ENCODE data around the gene CCNL1. TPM values are rescaled to one million over a fixed set of nuclear protein-coding genes. Genes with fewer than 3 reads are reported as not detected.

Gene CCNL1
- total RNA-seq, 1 donor from 2014 or later, result 172 TPM

DNA sequence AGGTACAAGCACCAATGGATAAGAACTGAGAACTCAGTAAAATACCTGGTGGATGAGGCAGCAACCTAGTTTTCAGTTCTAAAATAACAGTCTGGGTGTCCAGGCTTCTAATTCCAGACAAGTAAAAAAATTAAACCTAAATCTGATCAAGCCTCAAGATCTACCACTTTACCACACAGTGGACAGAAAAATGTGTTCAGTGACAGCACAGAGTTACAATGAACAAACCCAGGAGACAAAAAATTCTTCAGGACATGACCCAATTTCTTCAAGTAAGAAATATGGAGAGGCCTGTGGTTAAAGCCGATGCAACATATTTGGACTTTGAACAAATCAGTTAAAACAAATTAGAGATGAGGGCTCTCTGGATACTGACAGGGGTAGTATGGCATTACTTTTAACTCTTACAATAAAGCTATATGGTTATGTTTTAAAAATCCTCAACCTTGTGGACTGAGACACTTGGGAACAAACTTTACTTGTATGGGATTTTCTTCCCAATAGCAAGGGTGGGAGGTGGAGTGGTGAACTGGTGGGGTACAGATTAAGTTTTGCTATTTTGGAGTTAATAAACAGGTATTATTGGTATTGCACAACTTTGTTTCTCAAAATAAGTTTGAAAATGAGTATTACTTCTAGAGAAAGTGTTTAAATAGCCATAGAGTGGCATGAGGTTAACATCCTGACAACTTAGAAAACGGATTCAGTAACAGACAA lies 14.2 kb downstream of the CCNL1 start:
- DNase-seq (ENCODE audit: low spot score), result no peak

DNA sequence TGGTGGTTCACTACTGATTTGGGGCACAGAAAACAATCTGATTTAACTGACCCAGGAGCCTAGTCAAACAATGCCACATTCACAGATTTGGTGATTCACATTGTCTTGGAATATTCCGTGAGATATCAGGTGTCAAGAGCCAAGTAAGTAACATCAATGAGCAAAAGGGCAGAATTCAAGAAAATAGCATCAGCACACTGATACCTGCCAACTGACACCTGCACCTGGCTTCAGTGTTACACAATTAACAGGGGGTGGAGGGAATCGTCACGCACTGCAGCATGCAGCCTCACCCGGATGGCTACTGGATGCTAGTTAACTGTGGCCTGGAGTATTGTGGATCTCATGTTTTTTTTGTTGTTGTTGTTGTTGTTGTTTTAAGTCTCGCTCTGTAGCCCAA lies 17.6 kb downstream of the CCNL1 start:
- no peak for DNase-seq (ENCODE audit: low spot score)

DNA sequence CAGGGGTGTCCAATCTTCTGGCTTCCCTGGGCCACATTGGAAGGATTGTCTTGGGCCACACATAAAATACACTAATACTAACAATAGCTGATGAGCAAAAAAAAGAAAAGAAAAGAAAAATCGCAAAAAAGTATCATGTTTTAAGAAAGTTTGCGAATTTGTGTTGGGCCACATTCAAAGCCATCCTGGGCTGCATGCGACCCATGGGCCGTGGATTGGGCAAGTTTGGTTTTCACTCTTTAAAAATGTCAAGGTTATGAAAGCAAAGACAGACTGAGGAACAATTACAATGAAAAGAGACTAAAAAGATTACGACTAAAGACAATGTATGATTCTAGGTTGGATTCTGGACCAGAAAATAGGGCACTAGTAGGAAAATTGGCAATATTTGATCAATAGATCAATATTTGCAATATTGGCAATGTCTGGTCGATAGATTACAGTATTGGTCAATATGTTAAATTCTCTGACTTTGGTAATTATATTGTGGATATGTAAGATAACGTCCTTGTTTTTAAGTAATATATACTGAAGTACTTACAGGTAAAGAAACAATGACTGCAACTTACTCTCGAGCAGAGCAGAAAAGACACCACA lies 19.9 kb downstream of the CCNL1 start:
- no peak for DNase-seq (ENCODE audit: low spot score)

DNA sequence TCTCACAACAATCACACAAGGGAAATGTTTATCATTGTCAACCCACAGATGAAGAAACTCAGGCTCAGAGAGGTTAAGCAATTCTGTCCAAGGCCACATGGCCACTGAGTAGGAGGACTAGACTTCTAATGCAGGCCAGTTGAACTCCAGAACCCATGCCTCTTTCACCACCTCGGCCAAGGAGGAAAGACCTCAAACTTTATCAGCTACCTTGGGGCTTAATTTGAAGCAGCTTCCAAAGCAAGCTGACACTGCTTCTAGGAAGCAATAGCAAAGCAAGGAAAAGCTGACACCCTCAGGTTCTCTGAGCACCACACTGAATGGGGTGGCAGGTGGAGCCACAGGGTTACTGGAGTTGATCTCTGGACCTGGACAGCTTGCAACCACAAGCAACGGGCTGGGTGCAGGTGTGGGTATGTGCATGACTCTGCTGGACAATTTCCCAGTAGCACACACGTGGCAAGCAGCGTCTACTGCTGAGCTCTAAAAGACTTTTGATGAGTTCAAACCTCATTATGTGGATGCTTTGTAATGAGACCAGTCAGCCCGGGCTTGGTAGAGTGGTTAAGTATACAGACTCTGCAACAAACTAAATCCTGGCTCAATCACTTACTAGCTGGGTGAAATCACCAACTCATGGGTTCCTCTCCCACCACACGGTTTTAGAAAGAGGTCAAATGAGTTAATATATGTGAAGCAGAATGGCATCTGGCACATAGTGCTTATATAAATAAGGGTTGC lies 23.1 kb downstream of the CCNL1 start:
- no peak for DNase-seq (ENCODE audit: low spot score)

DNA sequence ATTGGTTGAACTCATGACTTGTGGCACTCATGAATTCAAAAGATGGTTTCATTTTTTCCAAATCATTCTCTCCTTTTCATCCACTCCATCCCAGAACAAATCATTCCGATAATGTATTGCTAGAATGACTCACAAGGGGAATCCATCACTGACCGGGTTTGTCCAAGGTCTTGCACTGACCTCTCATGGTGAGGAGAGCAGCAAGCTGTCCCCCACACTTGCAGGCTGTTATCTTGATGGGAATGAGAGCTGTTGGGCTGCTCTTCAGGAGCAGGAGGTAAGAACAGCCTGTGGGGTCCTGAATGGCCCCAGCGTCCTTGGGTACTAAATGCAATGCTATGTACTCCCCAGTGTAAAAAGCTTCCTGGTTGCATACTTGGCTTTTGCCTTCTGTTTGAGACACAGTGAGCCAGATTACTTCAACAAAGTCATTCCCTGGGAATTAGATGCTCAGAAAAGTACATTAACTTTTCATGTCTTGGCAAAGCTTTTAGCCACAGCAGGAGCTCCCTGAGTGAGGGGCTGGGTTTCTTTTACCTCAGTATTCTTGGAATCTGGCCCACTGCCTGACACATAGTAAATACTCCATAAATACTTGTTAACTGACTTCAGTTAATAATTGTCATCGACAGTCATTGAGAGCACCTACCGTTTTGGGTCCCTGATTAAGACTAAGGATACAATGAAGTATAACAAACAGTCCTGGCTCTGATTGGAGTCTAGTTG lies 24.1 kb downstream of the CCNL1 start:
- DNase-seq (ENCODE audit: low spot score), result no peak

DNA sequence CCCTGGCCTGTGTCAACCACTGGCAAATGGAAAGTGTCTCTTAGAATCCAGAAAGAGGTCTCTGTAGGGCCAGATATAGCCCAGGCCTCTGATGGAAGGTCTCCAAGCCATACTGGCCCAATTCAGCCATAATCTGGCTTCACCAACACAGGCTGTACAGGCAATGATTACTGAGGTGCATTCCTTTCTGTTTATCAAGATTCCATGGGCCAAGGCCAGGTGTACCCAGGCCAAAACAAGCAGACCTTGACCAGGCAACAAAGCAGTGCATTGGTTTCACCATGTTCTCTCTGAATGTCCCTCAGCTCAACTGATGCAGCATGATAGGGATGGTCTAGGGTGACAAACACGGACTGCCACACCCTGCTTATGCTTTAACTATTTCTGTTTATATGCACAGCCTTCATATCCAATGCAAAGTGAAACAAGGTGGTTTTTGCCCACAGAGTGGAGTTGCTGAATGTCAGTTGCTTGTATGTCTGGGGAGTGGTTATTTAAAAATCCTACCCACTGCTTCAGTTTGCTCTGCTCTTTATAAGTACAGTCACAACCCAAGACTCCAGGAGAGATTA lies 25.2 kb downstream of the CCNL1 start:
- no peak for DNase-seq (ENCODE audit: low spot score)

DNA sequence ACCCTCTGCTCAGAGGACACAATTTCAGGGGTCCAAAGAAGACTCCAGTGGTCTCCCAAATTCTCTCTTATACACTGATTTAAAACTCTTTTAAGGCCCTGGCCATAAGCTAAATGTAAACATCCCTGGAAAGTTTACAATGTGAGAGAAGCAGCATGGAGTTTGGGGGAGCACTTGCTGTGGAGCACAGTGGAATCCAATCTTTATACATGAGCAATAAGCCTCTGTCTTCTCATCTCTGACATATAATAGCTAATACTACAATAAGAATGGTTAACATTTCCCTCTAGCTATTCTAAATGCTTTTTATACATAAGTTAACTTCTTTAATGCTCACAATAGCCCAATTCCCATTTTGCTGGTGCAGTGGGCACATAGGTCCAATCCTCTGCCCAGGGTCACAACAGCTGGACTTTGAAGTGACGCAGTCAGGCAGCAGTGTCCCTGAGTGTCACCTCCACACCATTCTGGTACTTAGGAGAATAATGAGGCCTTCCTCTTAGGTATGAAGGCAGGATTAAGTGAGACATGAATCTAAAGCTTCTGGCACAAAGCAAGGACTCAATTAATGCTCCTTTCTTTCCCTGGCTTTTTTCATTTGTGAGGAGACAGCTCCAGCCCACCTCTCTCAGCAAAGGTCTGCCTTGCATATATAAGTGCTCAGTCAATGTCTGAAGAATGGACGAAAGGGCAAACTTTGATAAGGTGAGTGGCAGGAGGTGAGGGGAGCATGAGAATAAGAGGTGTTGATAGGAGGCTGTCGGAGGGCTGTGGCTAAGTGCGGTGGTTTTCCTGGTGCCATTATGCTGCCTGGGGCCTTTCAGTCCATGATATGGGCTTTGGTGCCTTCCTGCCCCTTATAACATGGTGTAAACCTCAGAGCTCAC lies 26.3 kb downstream of the CCNL1 start:
- no peak for DNase-seq (ENCODE audit: low spot score)

DNA sequence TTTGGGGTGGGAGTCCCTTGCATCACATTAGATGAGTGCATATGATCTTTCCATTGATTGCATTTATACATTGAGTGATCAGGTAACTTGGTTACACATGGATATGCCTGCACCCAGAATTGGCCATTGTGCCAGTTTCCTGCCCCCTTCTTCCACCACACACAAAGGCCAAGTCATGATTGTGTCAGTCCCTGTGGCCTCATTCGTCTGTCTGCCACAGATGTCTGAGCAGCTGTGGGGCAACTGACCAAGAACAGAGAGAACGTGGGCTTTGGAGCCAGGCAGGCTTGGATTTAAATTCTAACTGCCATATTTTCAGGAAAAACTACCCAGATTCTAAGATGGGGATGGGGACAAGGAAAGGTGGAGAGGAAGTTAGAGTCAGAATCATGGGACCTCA lies 27.0 kb downstream of the CCNL1 start:
- DNase-seq (ENCODE audit: low spot score), result no peak

DNA sequence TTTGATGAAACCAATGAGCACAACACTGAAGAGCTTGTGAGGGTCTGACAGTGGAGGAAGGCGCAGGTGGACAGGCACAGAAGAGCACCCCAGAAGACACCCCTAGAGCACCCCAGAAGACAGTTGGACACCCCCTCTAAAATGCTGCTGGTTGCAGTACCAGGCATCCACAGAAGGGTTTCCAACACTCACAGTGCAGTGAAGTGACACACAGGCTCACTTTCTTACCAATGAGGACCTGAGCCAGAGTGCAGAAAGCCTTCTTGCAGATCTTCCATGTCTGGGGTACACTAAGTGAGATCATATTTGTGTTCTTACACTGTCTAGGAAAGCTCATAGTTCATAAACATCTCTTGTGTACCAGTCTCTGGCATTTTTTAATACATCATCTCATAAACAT lies 27.6 kb downstream of the CCNL1 start:
- DNase-seq (ENCODE audit: low spot score), result no peak

DNA sequence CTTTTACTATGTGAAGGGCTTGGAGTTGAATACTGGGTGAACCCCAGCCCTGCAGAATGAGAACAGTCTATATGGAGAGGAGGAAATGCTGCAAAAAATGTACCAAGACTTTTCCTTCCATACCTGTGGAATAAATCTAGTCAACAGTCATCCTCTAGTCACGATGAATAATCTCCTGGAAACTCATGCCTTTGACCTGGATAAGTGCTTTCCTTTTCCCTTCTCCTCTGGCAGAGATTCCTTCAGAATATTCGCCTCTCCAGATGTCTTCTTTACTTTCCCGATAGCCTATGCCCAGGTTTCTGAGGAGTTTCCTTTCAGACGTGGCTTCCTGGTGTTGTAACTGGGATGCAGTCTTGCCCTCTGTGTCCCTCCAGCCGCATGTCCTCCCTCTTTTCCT lies 28.1 kb downstream of the CCNL1 start:
- no peak for DNase-seq (ENCODE audit: low spot score)

DNA sequence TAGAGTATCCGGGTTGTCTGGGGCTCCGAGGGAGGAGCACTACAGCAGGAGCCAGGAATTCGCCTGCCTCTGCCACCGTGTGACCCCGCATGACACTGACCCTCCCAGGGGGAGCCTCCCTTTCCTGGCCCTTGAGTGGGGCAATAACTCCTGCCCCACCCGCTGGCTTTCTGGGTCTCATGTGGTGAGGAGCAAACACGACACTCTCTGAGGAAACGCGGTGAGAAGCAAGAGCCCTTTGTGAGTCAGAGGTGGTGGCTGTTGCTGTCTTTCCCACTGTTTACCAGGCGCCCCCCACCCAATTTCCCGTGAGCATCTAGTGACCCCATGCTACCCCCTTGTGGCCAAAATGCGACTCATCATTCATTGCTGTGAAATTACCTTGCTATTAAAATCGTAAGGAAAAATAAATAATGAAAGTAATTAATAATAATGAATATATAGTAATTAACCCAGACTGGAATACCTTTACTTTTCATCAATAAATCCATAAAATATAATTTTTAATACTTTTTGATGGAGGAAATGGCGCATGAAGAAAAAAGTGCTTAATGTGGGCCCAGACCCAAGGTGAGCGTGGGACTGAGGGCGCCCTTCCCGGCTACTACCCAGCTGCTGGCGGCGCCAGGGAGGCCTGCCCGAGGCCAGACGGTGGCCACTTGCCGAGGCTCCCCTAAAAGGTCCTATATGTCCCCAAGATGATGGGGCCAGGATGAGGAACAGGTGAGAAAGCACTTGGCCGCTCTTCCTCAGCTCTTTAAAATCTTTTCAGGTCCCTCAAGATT lies 29.3 kb downstream of the CCNL1 start:
- no peak for DNase-seq (ENCODE audit: low spot score)

DNA sequence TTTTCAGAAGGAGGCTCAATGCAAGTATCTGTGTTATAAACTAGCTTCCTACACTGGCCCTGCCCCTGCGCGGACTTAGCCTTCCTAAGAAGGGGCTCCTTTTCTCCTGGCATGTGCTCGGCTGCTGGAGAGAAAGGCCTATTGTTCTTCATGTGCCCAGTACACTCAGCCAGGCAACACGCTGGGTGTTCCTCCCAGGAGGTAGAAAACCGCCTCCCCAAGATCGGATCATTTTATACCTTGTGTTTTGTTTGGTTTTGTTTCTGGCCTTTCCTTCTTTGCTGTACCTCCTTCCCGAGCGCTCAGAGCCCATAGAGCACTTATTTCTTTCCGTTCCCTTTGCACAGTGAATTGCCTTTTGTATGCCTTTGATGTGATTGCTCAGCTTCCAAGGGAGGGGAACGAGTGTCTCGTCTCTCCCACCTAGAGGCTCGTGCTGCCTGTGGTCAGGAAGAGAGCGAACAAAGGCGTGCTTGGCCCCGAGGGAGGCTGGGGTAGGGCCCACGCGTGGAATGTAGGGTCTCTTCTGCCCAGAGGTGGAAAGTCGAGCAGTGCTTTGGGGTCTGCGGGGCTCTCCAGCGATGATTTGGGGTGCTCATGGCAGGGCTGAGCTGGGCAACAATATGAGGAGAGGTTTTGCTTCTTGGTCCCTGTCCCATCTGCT lies 30.0 kb downstream of the CCNL1 start:
- DNase-seq (ENCODE audit: low spot score), result no peak

DNA sequence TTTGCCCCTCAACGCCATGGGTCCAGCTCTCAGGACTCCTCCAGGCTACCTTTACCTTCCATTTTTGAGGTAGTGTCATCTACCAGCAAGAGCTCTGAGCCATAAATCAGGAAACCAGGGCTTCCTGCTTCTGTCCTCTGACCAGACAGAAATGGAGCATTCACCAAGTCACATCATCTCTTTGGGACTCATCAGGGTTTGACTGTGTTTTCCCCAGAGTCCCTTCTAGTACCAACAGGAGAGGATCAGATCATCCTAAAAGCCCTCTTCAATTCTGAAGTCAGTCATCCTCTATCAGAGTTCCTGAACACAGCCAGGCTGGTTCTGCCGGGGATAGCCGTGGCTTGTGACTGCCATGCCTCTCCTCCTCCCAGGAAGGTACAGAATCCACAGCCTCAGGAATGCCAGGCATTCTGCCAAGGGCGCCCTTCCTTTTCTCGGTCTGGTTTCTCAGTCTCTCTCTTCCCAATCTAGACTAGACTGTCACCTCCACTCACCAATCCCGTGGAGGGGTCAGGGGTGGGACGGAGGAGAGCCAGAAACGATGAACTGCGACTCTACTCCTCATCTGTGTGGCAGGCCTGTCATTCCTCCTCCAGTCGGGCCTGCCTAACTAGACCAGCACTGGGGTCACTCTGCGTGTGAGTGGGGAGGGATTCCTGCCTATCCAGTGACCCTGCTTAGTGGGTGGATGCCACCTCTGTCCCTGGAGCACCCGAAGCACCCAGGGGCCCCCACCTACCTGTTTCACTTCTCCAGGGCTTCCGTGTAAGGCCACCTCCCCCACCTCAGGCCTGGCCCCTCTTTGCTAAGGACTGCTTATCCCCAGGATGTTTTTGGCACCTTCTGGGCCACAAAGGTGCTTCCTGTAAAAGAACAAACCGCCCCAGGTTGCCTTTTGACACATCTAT lies 30.9 kb downstream of the CCNL1 start:
- no peak for DNase-seq (ENCODE audit: low spot score)

DNA sequence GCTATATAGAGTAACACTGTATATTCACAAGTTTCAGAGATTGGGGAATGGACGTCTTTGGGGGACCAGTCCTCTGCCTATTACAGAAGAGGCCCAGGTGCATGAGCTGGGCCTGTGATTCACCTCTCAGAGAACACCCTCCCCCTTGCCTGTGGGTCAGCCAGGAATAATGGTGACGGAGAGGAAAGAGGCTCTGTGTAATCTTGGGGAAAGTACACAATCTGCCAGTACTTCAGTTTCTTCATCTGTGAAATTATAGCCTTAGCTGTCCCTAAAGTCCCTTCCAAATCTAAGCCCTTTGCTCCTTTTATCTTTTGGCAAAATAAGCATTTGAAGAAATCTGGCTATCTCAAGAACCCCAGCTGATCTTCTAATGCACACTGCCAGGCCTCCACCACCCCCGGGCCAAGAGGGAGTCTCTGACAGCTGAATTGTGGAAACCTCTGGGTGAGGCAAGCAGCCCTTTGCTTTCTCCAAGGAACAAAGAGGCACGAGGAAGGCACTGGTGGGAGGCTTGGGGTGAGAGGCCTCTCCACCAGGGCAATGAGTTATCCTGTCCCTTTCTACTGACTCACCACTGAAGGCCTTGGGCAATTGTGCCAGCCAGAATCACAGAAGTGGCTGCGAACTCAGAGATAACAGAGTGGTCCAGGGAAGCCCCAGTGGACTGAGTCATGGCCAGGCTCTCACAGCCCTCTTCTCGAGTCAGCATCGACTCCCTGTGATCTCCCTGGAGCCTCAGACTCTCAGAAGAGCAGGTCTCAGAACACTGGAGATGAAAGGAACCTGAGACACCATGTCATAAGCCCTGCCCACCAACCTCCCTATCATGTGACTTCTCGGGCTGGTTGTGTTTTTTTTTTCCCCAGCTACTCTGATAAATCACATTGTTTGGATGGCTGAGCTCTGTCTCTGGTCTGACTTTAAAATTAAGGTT lies 31.8 kb downstream of the CCNL1 start:
- DNase-seq (ENCODE audit: low spot score), result no peak

DNA sequence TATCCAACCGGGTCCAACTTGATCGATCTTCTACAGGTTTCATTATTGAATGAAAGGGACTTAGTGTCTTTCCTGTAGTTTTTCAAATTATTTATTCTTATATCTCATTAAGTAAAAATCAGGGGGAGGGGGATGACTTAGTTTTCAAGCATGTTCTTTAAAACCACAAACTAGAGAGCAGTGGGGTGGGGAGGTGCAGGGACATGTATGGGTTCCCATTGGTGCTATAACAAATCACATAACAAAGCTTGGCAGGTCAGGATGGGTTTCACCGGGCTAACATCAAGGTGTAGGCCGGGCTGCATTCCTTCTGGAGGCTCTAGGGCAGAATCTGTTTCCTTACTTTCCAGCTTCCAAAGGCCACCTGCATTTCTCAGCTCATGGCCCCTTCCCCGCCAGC lies 32.7 kb downstream of the CCNL1 start:
- DNase-seq (ENCODE audit: low spot score), result no peak

DNA sequence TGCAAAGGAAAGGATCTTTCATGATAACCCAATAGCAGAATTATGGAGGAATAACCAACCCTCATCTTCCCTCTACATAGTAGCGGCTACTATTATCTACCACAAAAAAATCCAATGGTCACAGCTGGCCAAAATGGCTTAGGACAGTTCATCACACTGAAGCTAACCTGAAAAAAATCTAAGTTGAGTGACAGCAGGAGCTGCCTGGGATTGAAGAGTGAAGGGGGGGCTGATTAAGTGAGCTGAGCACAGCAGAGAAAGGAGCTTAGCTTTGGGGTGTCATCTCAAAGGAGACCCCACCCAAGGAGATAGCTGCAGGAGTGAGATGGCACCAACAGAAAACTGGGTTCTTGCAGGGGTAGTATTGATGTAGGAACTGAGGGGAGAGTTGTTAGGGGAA lies 33.6 kb downstream of the CCNL1 start:
- no peak for DNase-seq (ENCODE audit: low spot score)

DNA sequence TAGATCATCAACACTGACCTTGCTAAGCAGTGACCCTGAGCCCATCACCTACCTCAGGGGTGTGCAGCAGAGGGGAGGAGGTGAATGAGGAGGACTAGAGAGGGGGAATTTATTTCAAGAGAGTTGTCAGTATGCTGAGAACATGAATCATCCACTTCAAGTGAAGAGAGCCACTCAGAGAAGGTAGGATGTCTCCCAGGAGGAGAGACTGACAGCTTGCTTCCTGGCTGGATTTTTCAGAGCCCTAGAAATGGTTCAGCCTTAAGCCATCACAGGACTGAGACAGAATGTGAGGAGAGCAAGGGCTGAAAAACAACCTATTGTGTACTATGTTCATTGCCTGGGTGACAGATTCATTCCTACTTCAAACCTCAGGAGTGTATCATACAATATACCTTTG lies 34.8 kb downstream of the CCNL1 start:
- no peak for DNase-seq (ENCODE audit: low spot score)

DNA sequence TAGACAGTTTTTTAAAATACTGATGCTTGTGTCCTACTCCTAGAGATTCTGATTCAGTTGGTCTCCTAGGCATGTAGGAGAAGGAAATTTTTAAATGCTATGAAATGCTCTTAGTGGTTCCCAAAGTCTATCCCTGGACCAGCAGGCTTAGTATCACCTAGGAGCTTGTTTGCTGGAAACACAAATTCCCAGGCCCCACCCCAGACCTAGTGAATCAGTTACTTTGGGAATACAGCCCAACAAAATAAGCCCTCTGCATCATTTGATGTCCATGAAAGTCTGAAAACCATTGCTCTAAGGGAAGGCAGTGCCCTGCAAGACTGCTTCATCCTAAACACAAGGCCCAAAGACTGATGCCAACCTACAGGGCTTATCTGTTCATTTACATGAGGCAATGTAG lies 36.3 kb downstream of the CCNL1 start:
- no peak for DNase-seq (ENCODE audit: low spot score)
